Stomach (tissue), 4 donors: ENCODE measurements around the gene CFAP74.

Experiments used
- CTCF ChIP-seq, 7 experiments: fragments of 450-650 bp in 4 of 7; fragments of 200-600 bp in 3 of 7; sonication (generic) in 3 of 7; IDR thresholded peaks; one replicate each; pipeline ENCODE4 v1.5.1; 2016 to 2019; ENCODE audit warnings: antibody characterized with exemption in 7 of 7, control low read depth in 2 of 7, mild to moderate bottlenecking in 1 of 7
- POLR2AphosphoS5 ChIP-seq, 3 donors: sonication (generic); formaldehyde crosslinking; IDR thresholded peaks; one replicate each; pipeline ENCODE4 v1.6.1; 2016; ENCODE audit warnings: antibody characterized with exemption in 3 of 3

GRCh38 chr1:2039251-2039650 lies 35.7 kb upstream of the CFAP74 start:
- no peak for TF ChIP-seq CTCF (IDR thresholded peaks at IDR 0.05)
- TF ChIP-seq POLR2AphosphoS5 (IDR thresholded peaks at IDR 0.05): no peak
